ENCODE measurements around the gene PSEN2.

The PSEN2 gene

GRCh38 chr1:226863446-226863845 is 7.0 kb upstream of the PSEN2 start:
- TF ChIP-seq CREB1 (IDR thresholded peaks at IDR 0.05; ENCODE audit: low read depth): no peak
- TF ChIP-seq FOXM1 (IDR thresholded peaks at IDR 0.05; ENCODE audit: borderline replicate concordance, low read depth): no peak
- no peak for TF ChIP-seq YY1 (IDR thresholded peaks at IDR 0.05; ENCODE audit: low read depth)
- no peak for TF ChIP-seq MAX (IDR thresholded peaks at IDR 0.05)
- no peak for TF ChIP-seq TCF12 (IDR thresholded peaks at IDR 0.05; ENCODE audit: low read depth)
- TF ChIP-seq CEBPB (IDR thresholded peaks at IDR 0.05): no peak
- TF ChIP-seq USF1 (IDR thresholded peaks at IDR 0.05): no peak
- no peak for TF ChIP-seq TEAD4 (IDR thresholded peaks at IDR 0.05)
- no peak for TF ChIP-seq TAF1 (IDR thresholded peaks at IDR 0.05; ENCODE audit: low read depth)
- TF ChIP-seq RAD21 (IDR thresholded peaks at IDR 0.05; ENCODE audit: low read depth): no peak
- TF ChIP-seq REST (IDR thresholded peaks at IDR 0.05; ENCODE audit: low read depth): no peak
- TF ChIP-seq ZBTB7A (IDR thresholded peaks at IDR 0.05; ENCODE audit: low read depth): no peak
- TF ChIP-seq NFIC (IDR thresholded peaks at IDR 0.05): no peak
- TF ChIP-seq EP300 (IDR thresholded peaks at IDR 0.05; ENCODE audit: borderline replicate concordance): no peak

GRCh38 chr1:226864311-226864710 is 6.1 kb upstream of the PSEN2 start:
- TF ChIP-seq USF1 (IDR thresholded peaks at IDR 0.05): no peak
- no peak for TF ChIP-seq RAD21 (IDR thresholded peaks at IDR 0.05; ENCODE audit: low read depth)
- TF ChIP-seq TEAD4 (IDR thresholded peaks at IDR 0.05): no peak
- no peak for TF ChIP-seq TCF12 (IDR thresholded peaks at IDR 0.05; ENCODE audit: low read depth)
- TF ChIP-seq CREB1 (IDR thresholded peaks at IDR 0.05; ENCODE audit: low read depth): no peak
- no peak for TF ChIP-seq CEBPB (IDR thresholded peaks at IDR 0.05)
- no peak for TF ChIP-seq REST (IDR thresholded peaks at IDR 0.05; ENCODE audit: low read depth)
- no peak for TF ChIP-seq ZBTB7A (IDR thresholded peaks at IDR 0.05; ENCODE audit: low read depth)
- TF ChIP-seq TAF1 (IDR thresholded peaks at IDR 0.05; ENCODE audit: low read depth): no peak
- TF ChIP-seq MAX (IDR thresholded peaks at IDR 0.05): no peak
- no peak for TF ChIP-seq FOXM1 (IDR thresholded peaks at IDR 0.05; ENCODE audit: borderline replicate concordance, low read depth)
- no peak for TF ChIP-seq EP300 (IDR thresholded peaks at IDR 0.05; ENCODE audit: borderline replicate concordance)
- TF ChIP-seq NFIC (IDR thresholded peaks at IDR 0.05): no peak
- no peak for TF ChIP-seq YY1 (IDR thresholded peaks at IDR 0.05; ENCODE audit: low read depth)

GRCh38 chr1:226865590-226865989 is 4.8 kb upstream of the PSEN2 start:
- TF ChIP-seq REST (IDR thresholded peaks at IDR 0.05; ENCODE audit: low read depth): no peak
- no peak for TF ChIP-seq TAF1 (IDR thresholded peaks at IDR 0.05; ENCODE audit: low read depth)
- TF ChIP-seq MAX (IDR thresholded peaks at IDR 0.05): no peak
- TF ChIP-seq RAD21 (IDR thresholded peaks at IDR 0.05; ENCODE audit: low read depth): no peak
- no peak for TF ChIP-seq EGR1 (IDR thresholded peaks at IDR 0.05)
- no peak for TF ChIP-seq EP300 (IDR thresholded peaks at IDR 0.05; ENCODE audit: borderline replicate concordance)
- no peak for TF ChIP-seq NFIC (IDR thresholded peaks at IDR 0.05)
- no peak for TF ChIP-seq TEAD4 (IDR thresholded peaks at IDR 0.05)
- no peak for TF ChIP-seq FOXM1 (IDR thresholded peaks at IDR 0.05; ENCODE audit: borderline replicate concordance, low read depth)

GRCh38 chr1:226867461-226868054 is 2.9 kb upstream of the PSEN2 start:
- TF ChIP-seq REST (IDR thresholded peaks at IDR 0.05; ENCODE audit: low read depth) (no peak), EGR1 (IDR thresholded peaks at IDR 0.05) (no peak), EP300 (IDR thresholded peaks at IDR 0.05; ENCODE audit: borderline replicate concordance) (no peak), USF1 (IDR thresholded peaks at IDR 0.05) (no peak)
